Measurements from ENCODE around the gene GARS1.

- TF ChIP-seq POLR2AphosphoS5 (IDR thresholded peaks at IDR 0.05; ENCODE audit: borderline replicate concordance, low read depth, low read length): no peak
- TF ChIP-seq EZH2 (IDR thresholded peaks at IDR 0.05): no peak
Measured at GRCh38 chr7:30681815-30682211, 87.1 kb downstream of the GARS1 start.

Measured in SK-N-MC (cell line).